Keratinocyte (primary cell): ENCODE results near the gene ARID5B. TPM values are rescaled to one million over a fixed set of nuclear protein-coding genes. Genes with fewer than 3 reads are reported as not detected.

ENCODE experiments used
- DNase-seq: peaks from one replicate; pipeline ENCODE4 v3.0.0-alpha.2; 2011; ENCODE audit warnings: low read depth, missing footprints, low spot score
- FAIRE-seq: peaks from 2 replicates; lab custom pipeline; 2011; peaks lifted over from hg19 to GRCh38; lab: Jason Lieb, UNC
- H2AFZ ChIP-seq: 2 replicates; pipeline ENCODE4 v1.6.0; 2012; ENCODE audit warnings: low read length, control low read depth, inconsistent platforms; ENCODE audit not compliant: control insufficient read depth
- H3K27ac ChIP-seq: 2 replicates; pipeline ENCODE4 v1.5.1; 2011; ENCODE audit warnings: low read length; ENCODE audit not compliant: control insufficient read depth, insufficient read depth
- H3K27me3 ChIP-seq: 3 replicates; pipeline ENCODE4 v1.6.0; 2011; ENCODE audit warnings: low read length; ENCODE audit not compliant: control insufficient read depth, insufficient read depth; ENCODE audit errors: extremely low read depth
- H3K36me3 ChIP-seq, 2 experiments: 2 replicates in 1 of 2; 3 replicates in 1 of 2; pipeline ENCODE4 v1.5.1; 2011; ENCODE audit warnings: low read length in 2 of 2, mild to moderate bottlenecking in 1 of 2; ENCODE audit not compliant: control insufficient read depth in 2 of 2, insufficient read depth in 2 of 2; ENCODE audit errors: extremely low read depth in 1 of 2
- H3K4me1 ChIP-seq: 3 replicates; pipeline ENCODE4 v1.5.1; 2011; ENCODE audit warnings: low read length; ENCODE audit not compliant: control insufficient read depth, insufficient read depth; ENCODE audit errors: extremely low read depth
- H3K4me2 ChIP-seq: 3 replicates; pipeline ENCODE4 v1.6.0; 2011; ENCODE audit warnings: low read depth, low read length; ENCODE audit not compliant: control insufficient read depth, insufficient read depth; ENCODE audit errors: extremely low read depth
- H3K4me3 ChIP-seq, 3 experiments: fragments of 200-600 bp in 1 of 3; sonication (generic) in 1 of 3; 2 replicates in 2 of 3; 3 replicates in 1 of 3; pipeline ENCODE4 v1.5.1; 2011 to 2016; ENCODE audit warnings: low read length in 3 of 3, mild to moderate bottlenecking in 3 of 3, control low read depth in 2 of 3, inconsistent platforms in 1 of 3, low read depth in 1 of 3, mixed read lengths in 1 of 3, mixed run types in 1 of 3, moderate library complexity in 1 of 3; ENCODE audit not compliant: control insufficient read depth in 2 of 3, insufficient read depth in 2 of 3; ENCODE audit errors: extremely low read depth in 1 of 3
- H3K79me2 ChIP-seq: 2 replicates; pipeline ENCODE4 v1.6.0; 2012; ENCODE audit warnings: low read length; ENCODE audit not compliant: control insufficient read depth, insufficient read depth
- H3K9ac ChIP-seq: 3 replicates; pipeline ENCODE4 v1.6.0; 2011; ENCODE audit warnings: low read length; ENCODE audit not compliant: control insufficient read depth, insufficient read depth; ENCODE audit errors: extremely low read depth
- H3K9me1 ChIP-seq: 3 replicates; pipeline ENCODE4 v1.6.0; 2011; ENCODE audit warnings: low read length; ENCODE audit not compliant: control insufficient read depth, insufficient read depth; ENCODE audit errors: extremely low read depth
- H3K9me3 ChIP-seq: 2 replicates; pipeline ENCODE4 v1.5.1; 2012; ENCODE audit warnings: low read depth, low read length; ENCODE audit not compliant: control insufficient read depth
- H4K20me1 ChIP-seq: 3 replicates; pipeline ENCODE4 v1.6.0; 2011; ENCODE audit warnings: low read length; ENCODE audit not compliant: control insufficient read depth, insufficient read depth; ENCODE audit errors: extremely low read depth
- EZH2 ChIP-seq: IDR thresholded peaks from one replicate; pipeline ENCODE4 v1.6.1; 2012; ENCODE audit warnings: inconsistent platforms, mild to moderate bottlenecking, low read length, moderate library complexity
- dilution Hi-C: fragments of 300-500 bp; cut with MboI; formaldehyde crosslinking; loops from one replicate; pipeline ENCODE4 v1.7.0; 2020; ENCODE audit warnings: low sequenced_read_pairs; ENCODE audit not compliant: extremely low pct_ligation_motif_present
- polyA plus RNA-seq, 5 experiments: library from polyadenylated mRNA; depleted of rRNA in 3 of 5; stranded (reverse) in 3 of 5; stranded (forward) in 1 of 5; unstranded in 1 of 5; fragments of >200 nt; gene quantifications; 1 replicate in 1 of 5; 2 replicates in 3 of 5; 3 replicates in 1 of 5; pipeline versions ENCODE4 v1.2.1 to v1.2.3, GENCODE V29; 2011 to 2012; ENCODE audit warnings: missing spikeins in 2 of 5, low read depth in 1 of 5, low replicate concordance in 1 of 5
- TF ChIP-seq, protein P1 (sequence below), 3 experiments: IDR thresholded peaks in 1 of 3; conservative IDR thresholded peaks in 1 of 3; optimal IDR thresholded peaks in 1 of 3; 2 replicates in 2 of 3; 3 replicates in 1 of 3; pipeline versions ENCODE3 to v1.5.1; 2011; ENCODE audit warnings: low read length in 3 of 3, mild to moderate bottlenecking in 3 of 3, moderate library complexity in 2 of 3, control low read depth in 1 of 3, inconsistent platforms in 1 of 3; ENCODE audit not compliant: insufficient read depth in 2 of 3; ENCODE audit errors: extremely low read depth in 1 of 3

Gene ARID5B
- polyA plus RNA-seq, 1 donor (not counting 4 experiments of a cell fraction or from before 2014, with no cell fraction given) = 7.0 TPM

DNA sequence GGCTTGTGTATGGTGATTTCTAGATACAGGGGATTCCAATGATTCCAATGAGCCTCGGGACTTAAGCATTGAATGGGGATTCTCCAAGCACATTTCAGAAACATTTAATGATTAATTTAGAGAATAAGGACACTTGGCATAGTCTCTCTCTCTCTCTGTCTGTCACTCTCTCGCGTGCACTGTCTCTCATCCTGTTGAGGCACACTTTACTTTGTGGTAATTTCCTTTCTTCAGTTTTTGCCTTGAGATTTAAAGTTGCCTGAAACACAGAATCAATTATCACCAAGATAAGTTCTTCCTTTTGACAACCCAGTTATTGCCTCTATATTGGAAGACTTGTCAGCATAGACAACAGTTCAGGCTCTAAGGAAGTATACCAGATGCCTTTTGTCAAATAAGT, 131.6 kb downstream of the ARID5B start:
- TF ChIP-seq EZH2 = no peak
- TF ChIP-seq, protein P1, sequence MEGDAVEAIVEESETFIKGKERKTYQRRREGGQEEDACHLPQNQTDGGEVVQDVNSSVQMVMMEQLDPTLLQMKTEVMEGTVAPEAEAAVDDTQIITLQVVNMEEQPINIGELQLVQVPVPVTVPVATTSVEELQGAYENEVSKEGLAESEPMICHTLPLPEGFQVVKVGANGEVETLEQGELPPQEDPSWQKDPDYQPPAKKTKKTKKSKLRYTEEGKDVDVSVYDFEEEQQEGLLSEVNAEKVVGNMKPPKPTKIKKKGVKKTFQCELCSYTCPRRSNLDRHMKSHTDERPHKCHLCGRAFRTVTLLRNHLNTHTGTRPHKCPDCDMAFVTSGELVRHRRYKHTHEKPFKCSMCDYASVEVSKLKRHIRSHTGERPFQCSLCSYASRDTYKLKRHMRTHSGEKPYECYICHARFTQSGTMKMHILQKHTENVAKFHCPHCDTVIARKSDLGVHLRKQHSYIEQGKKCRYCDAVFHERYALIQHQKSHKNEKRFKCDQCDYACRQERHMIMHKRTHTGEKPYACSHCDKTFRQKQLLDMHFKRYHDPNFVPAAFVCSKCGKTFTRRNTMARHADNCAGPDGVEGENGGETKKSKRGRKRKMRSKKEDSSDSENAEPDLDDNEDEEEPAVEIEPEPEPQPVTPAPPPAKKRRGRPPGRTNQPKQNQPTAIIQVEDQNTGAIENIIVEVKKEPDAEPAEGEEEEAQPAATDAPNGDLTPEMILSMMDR (optimal IDR thresholded peaks at IDR 0.05 in 1 of 3, IDR thresholded peaks at IDR 0.05 in 1 of 3, conservative IDR thresholded peaks at IDR 0.05 in 1 of 3; ENCODE audit: extremely low read depth in 1 of 3, insufficient read depth in 2 of 3, low read length in 3 of 3) = no peak
- Histone ChIP-seq H3K27ac (no peak overlapping the region), H3K36me3 (no peaks in the 10 kb centered on the region), H3K4me2 (no peak overlapping the region), H3K9ac (no peak overlapping the region), H3K4me1 (peaks cover 33% of the 10 kb centered on the region), H3K79me2 (peaks cover 8% of the 10 kb centered on the region), H3K27me3 (no peaks in the 10 kb centered on the region), H3K4me3 (no peak overlapping the region), H4K20me1 (no peaks in the 10 kb centered on the region), H3K9me3 (no peaks in the 10 kb centered on the region), H3K9me1 (no peaks in the 10 kb centered on the region), H2AFZ (no peak overlapping the region)
- dilution Hi-C loops = no loop called here
- DNase-seq (no peak), FAIRE-seq (no peak)

DNA sequence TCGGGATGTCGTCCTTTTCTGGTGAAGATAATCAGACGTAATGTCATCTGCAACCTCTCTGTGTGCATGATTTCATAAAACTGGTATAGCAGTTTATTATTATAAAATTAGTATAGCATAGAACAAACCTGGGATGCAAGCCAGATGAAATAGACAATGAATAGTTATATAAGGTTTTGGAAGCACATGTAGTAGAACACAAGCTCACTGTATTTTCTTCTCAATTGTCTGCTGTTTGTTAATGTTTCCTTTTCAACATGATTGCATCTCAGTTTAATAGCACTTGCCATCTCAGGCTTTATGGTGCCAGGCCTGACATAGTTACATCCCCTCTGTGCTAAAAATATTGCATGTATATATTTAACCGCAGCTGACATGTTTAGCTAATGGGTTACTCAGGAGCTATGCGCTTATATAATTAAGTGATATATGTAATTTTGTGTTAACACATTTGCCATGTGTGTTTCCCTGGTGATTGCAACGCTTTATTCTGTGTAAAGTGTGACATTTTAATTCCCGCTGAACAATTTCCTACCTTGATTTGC, 132.7 kb downstream of the ARID5B start:
- Histone ChIP-seq H3K79me2 (peaks cover 9% of the 10 kb centered on the region), H3K4me1 (peaks cover 33% of the 10 kb centered on the region), H2AFZ (no peak overlapping the region), H3K4me3 (no peak overlapping the region), H3K27me3 (no peaks in the 10 kb centered on the region), H4K20me1 (no peaks in the 10 kb centered on the region), H3K27ac (no peak overlapping the region), H3K9me3 (no peaks in the 10 kb centered on the region), H3K9ac (no peak overlapping the region), H3K4me2 (no peak overlapping the region), H3K36me3 (no peaks in the 10 kb centered on the region), H3K9me1 (no peaks in the 10 kb centered on the region)
- no peak for DNase-seq
- no peak for TF ChIP-seq EZH2
- TF ChIP-seq, protein P1 (optimal IDR thresholded peaks at IDR 0.05 in 1 of 3, IDR thresholded peaks at IDR 0.05 in 1 of 3, conservative IDR thresholded peaks at IDR 0.05 in 1 of 3; ENCODE audit: extremely low read depth in 1 of 3, insufficient read depth in 2 of 3, low read length in 3 of 3) = no peak
- no peak for FAIRE-seq
- dilution Hi-C loops = no loop called here
